Peyer's patch (tissue), 4 donors: ENCODE results near the gene NCCRP1.

ENCODE experiments used
- CTCF ChIP-seq, 6 experiments: fragments of 450-650 bp in 4 of 6; fragments of 200-600 bp in 2 of 6; sonication (generic) in 1 of 6; IDR thresholded peaks; one replicate each; pipeline ENCODE4 v1.5.1; 2017 to 2019; ENCODE audit warnings: antibody characterized with exemption in 6 of 6, mild to moderate bottlenecking in 3 of 6, moderate library complexity in 1 of 6
- POLR2A ChIP-seq, 2 donors: fragments of 450-650 bp; IDR thresholded peaks; one replicate each; pipeline ENCODE4 v1.5.1; 2017; ENCODE audit warnings: antibody characterized with exemption in 2 of 2, mild to moderate bottlenecking in 2 of 2, moderate library complexity in 2 of 2

GRCh38 chr19:39238209-39238608 lies 41.4 kb downstream of the NCCRP1 start:
- TF ChIP-seq POLR2A (IDR thresholded peaks at IDR 0.05) = no peak
- no peak for TF ChIP-seq CTCF (IDR thresholded peaks at IDR 0.05)
